ENCODE results near the gene PARD3B. TPM values are rescaled to one million over a fixed set of nuclear protein-coding genes. Genes with fewer than 3 reads are reported as not detected.

PARD3B gene
- total and polyA plus RNA-seq, 10 of the 15 experiments (the other 5 are each of a cell fraction or from before 2014, with no cell fraction given) = 0.01 to 0.54 (median 0.07) TPM; not detected in 7

DNA sequence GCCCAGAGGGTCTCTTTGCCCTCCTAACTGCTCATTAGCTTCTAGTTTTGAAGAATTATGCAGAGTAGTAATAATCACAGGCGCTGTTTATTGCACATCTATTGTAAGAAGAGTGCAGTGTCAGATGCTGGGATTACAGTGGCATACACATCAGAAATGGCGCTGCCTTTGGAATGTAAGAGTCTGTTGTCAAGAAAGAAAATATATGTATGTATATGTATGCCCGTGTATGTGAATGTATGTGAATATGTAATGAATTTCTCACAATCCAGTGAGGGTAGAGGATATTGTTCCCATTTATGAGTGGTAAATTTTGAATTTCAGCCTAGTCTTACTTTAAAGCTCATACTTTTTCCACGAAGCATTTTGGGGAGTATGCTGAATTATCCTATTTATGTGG, 127.5 kb downstream of the PARD3B start:
- H2AFZ ChIP-seq (ENCODE audit: control insufficient read depth, low read depth, low read length) = no peak overlapping the region
- intact Hi-C loops (cut with micrococcal nuclease; ENCODE audit: unreplicated experiment) = no loop called here
- SMC1A ChIA-PET (ENCODE audit: uncharacterized antibody, unreplicated experiment) = no interaction called here
- no peaks in the 10 kb centered on the region for H3K27me3 ChIP-seq (replicated peaks in 1 of 2; ENCODE audit: control insufficient read depth in 2 of 2, insufficient read depth in 2 of 2, low read length in 1 of 2)
- no peaks in the 10 kb centered on the region for H3K4me1 ChIP-seq (ENCODE audit: control insufficient read depth, insufficient read depth, low read length)
- ATAC-seq = no peak
- no peaks in the 10 kb centered on the region for H3K9me3 ChIP-seq (replicated peaks; ENCODE audit: control insufficient read depth, insufficient read depth, low read length)
- H4K20me1 ChIP-seq (ENCODE audit: control insufficient read depth, insufficient read depth) = no peaks in the 10 kb centered on the region
- no peak overlapping the region for H3K9ac ChIP-seq (ENCODE audit: control insufficient read depth, insufficient read depth, low read length)
- H3K4me3 ChIP-seq = no peak overlapping the region
- H3K36me3 ChIP-seq (ENCODE audit: control insufficient read depth in 2 of 2, insufficient read depth in 2 of 2, low read length in 1 of 2) = no peaks in the 10 kb centered on the region
- in situ Hi-C loops (cut with MboI) = no loop called here
- CTCF ChIA-PET = interaction anchor here (0.6 kb wide), 1 partner anchor 13 kb away, joined by 3 read pairs; no protein-coding TSS in a partner anchor
- no peaks in the 10 kb centered on the region for H3K79me2 ChIP-seq (ENCODE audit: control insufficient read depth, insufficient read depth, low read length)
- WGBS (ENCODE audit: insufficient coverage, insufficient replicate concordance, low lambda C conversion rate, missing lambda C conversion rate) = 22% methylated on average over 4 of the region's 4 CpGs
- H3K4me2 ChIP-seq (ENCODE audit: control insufficient read depth, insufficient read depth) = no peak overlapping the region
- no peak for FAIRE-seq
- TF ChIP-seq ZBED1 (IDR thresholded peaks at IDR 0.05; ENCODE audit: borderline replicate concordance) = no peak
- TF ChIP-seq, protein P1, sequence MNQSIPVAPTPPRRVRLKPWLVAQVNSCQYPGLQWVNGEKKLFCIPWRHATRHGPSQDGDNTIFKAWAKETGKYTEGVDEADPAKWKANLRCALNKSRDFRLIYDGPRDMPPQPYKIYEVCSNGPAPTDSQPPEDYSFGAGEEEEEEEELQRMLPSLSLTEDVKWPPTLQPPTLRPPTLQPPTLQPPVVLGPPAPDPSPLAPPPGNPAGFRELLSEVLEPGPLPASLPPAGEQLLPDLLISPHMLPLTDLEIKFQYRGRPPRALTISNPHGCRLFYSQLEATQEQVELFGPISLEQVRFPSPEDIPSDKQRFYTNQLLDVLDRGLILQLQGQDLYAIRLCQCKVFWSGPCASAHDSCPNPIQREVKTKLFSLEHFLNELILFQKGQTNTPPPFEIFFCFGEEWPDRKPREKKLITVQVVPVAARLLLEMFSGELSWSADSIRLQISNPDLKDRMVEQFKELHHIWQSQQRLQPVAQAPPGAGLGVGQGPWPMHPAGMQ (IDR thresholded peaks at IDR 0.05; ENCODE audit: borderline replicate concordance) = no peak
- TF ChIP-seq MXI1 (IDR thresholded peaks at IDR 0.05; ENCODE audit: low read depth, low read length) = no peak
- no peak for TF ChIP-seq POU2F2 (IDR thresholded peaks at IDR 0.05; ENCODE audit: borderline replicate concordance, low read depth, low read length)
- TF ChIP-seq PBX3 (IDR thresholded peaks at IDR 0.05; ENCODE audit: insufficient replicate concordance, low read depth, low read length) = no peak
- TF ChIP-seq NRF1 (conservative IDR thresholded peaks at IDR 0.05; ENCODE audit: low read depth, low read length) = no peak
- no peak for TF ChIP-seq FOS (IDR thresholded peaks at IDR 0.05; ENCODE audit: borderline replicate concordance, extremely low read depth, insufficient read length)
- TF ChIP-seq ZNF274 (IDR thresholded peaks at IDR 0.05; ENCODE audit: insufficient read depth, insufficient read length) = no peak
- no peak for TF ChIP-seq TCF12 (IDR thresholded peaks at IDR 0.05; ENCODE audit: low read depth, low read length)
- no peak for TF ChIP-seq TCF3 (IDR thresholded peaks at IDR 0.05; ENCODE audit: borderline replicate concordance, insufficient read depth, low read depth, low read length)
- no peak for TF ChIP-seq CBFB (IDR thresholded peaks at IDR 0.05; ENCODE audit: low read depth)
- TF ChIP-seq MYC (IDR thresholded peaks at IDR 0.05; ENCODE audit: insufficient read depth, insufficient read length, insufficient replicate concordance, low read length, severe bottlenecking) = no peak
- TF ChIP-seq HDAC6 (IDR thresholded peaks at IDR 0.05; ENCODE audit: unreplicated experiment) = no peak
- TF ChIP-seq PAX5 (IDR thresholded peaks at IDR 0.05; ENCODE audit: borderline replicate concordance, low read depth, low read length) = no peak
- TF ChIP-seq KLF5 (IDR thresholded peaks at IDR 0.05; ENCODE audit: partially characterized antibody) = no peak
- TF ChIP-seq KAT2A (conservative IDR thresholded peaks at IDR 0.05; ENCODE audit: control insufficient read depth, low read depth, low read length) = no peak
- no peak for TF ChIP-seq EGR1 (IDR thresholded peaks at IDR 0.05; ENCODE audit: borderline replicate concordance in 1 of 2, low read depth in 2 of 2, low read length in 2 of 2)
- RAD21 ChIA-PET (ENCODE audit: unreplicated experiment) = no interaction called here
- no peak overlapping the region for H3K27ac ChIP-seq (ENCODE audit: control insufficient read depth, insufficient read depth)
- no peak for DNase-seq (ENCODE audit: low read depth, low spot score)
- POLR2A ChIA-PET = no interaction called here
- BruUV-seq (replicated peaks) = no TSS peak
